ENCODE measurements around the gene PSMA2. TPM values are rescaled to one million over a fixed set of nuclear protein-coding genes. Genes with fewer than 3 reads are reported as not detected.

Gene PSMA2
- total and polyA plus RNA-seq, 4 donors: 24.8 to 221 (median 73.8) TPM

DNA sequence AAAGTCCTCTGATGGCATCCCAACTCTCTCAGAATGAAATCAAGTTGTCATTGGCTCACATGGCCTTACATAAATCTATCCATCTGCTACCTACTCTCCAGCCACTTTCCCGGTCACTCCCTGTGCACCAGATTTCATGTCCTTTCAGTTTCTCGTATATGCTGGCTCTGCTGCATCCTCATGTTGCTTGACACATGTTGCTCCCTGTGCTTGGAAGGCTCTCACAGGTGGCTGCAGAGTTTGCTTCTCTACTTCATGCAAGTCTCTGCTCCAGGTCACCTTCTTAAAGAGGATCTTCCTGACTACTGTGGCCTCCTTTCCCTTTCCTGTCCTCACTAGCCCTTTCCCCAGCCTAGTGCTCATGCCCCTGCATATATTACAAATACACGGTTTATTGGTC is 48.5 kb upstream of the PSMA2 start (continued):
- no peak for TF ChIP-seq NR2F2 (IDR thresholded peaks at IDR 0.05)
- no peak for TF ChIP-seq RXRA (IDR thresholded peaks at IDR 0.05)
- no peak for TF ChIP-seq JUND (IDR thresholded peaks at IDR 0.05)
- TF ChIP-seq, protein P1, sequence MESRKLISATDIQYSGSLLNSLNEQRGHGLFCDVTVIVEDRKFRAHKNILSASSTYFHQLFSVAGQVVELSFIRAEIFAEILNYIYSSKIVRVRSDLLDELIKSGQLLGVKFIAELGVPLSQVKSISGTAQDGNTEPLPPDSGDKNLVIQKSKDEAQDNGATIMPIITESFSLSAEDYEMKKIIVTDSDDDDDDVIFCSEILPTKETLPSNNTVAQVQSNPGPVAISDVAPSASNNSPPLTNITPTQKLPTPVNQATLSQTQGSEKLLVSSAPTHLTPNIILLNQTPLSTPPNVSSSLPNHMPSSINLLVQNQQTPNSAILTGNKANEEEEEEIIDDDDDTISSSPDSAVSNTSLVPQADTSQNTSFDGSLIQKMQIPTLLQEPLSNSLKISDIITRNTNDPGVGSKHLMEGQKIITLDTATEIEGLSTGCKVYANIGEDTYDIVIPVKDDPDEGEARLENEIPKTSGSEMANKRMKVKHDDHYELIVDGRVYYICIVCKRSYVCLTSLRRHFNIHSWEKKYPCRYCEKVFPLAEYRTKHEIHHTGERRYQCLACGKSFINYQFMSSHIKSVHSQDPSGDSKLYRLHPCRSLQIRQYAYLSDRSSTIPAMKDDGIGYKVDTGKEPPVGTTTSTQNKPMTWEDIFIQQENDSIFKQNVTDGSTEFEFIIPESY (IDR thresholded peaks at IDR 0.05): no peak
- no peak for TF ChIP-seq HNF4A (conservative IDR thresholded peaks at IDR 0.05)
- no peak for TF ChIP-seq FOXA1 (IDR thresholded peaks at IDR 0.05)
- no peak for TF ChIP-seq TAF1 (conservative IDR thresholded peaks at IDR 0.05)

DNA sequence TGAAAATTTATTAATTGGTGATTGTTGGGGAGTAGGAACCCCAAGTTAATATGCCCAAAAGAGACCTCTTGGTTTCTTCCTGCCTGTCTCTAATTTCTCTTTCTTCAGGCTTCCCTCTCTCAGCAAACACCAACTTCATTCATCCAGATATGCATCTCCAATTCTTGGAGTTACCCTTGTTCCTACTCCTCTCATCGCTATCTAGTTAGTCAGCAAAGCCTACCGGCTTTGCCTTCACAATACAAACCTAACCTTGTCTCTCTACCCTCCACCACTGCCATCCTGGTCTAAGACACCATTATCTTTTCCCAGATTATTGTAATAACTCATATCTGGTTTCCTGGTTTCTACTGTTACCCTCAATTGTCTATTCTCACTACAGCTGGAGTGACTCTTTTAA is 48.1 kb upstream of the PSMA2 start:
- Histone ChIP-seq H3K36me3 (ENCODE audit: control insufficient read depth in 4 of 4, insufficient read depth in 3 of 4, low read depth in 1 of 4, low read length in 3 of 4) (no peaks in the 10 kb centered on the region), H3K4me1 (ENCODE audit: control insufficient read depth in 4 of 4, insufficient read depth in 4 of 4, low read length in 3 of 4) (no peaks in the 10 kb centered on the region), H3K9ac (ENCODE audit: low read depth in 1 of 2, low read length in 2 of 2) (no peak overlapping the region), H3K4me3 (ENCODE audit: low read depth in 1 of 3, low read length in 3 of 3) (no peak overlapping the region), H3K9me3 (ENCODE audit: control insufficient read depth in 4 of 4, low read length in 3 of 4) (peaks cover 0 to 7% (median 0%) of the 10 kb centered on the region in 4 donors), H3K27me3 (ENCODE audit: control insufficient read depth in 4 of 4, insufficient read depth in 4 of 4, low read length in 3 of 4) (peaks cover 0 to 4% (median 0%) of the 10 kb centered on the region in 4 donors), H3K27ac (ENCODE audit: low read depth in 1 of 2, low read length in 2 of 2) (no peak overlapping the region)
- DNase-seq (ENCODE audit: low spot score): no peak
- WGBS: 71% methylated on average over 2 of the region's 2 CpGs
- no peak for TF ChIP-seq EGR1 (IDR thresholded peaks at IDR 0.05; ENCODE audit: low read depth in 2 of 2)
- TF ChIP-seq JUND (IDR thresholded peaks at IDR 0.05): no peak
- TF ChIP-seq NR2F2 (IDR thresholded peaks at IDR 0.05): no peak
- TF ChIP-seq HNF4G (IDR thresholded peaks at IDR 0.05): no peak
- TF ChIP-seq, protein P2, sequence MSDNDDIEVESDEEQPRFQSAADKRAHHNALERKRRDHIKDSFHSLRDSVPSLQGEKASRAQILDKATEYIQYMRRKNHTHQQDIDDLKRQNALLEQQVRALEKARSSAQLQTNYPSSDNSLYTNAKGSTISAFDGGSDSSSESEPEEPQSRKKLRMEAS (IDR thresholded peaks at IDR 0.05): no peak
- TF ChIP-seq, protein P3, sequence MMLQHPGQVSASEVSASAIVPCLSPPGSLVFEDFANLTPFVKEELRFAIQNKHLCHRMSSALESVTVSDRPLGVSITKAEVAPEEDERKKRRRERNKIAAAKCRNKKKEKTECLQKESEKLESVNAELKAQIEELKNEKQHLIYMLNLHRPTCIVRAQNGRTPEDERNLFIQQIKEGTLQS (IDR thresholded peaks at IDR 0.05): no peak
- no peak for TF ChIP-seq RXRA (IDR thresholded peaks at IDR 0.05)
- no peak for TF ChIP-seq YY1 (IDR thresholded peaks at IDR 0.05)
- no peak for TF ChIP-seq FOXA1 (IDR thresholded peaks at IDR 0.05)
- no peak for TF ChIP-seq SP1 (IDR thresholded peaks at IDR 0.05)
- TF ChIP-seq, protein P4, sequence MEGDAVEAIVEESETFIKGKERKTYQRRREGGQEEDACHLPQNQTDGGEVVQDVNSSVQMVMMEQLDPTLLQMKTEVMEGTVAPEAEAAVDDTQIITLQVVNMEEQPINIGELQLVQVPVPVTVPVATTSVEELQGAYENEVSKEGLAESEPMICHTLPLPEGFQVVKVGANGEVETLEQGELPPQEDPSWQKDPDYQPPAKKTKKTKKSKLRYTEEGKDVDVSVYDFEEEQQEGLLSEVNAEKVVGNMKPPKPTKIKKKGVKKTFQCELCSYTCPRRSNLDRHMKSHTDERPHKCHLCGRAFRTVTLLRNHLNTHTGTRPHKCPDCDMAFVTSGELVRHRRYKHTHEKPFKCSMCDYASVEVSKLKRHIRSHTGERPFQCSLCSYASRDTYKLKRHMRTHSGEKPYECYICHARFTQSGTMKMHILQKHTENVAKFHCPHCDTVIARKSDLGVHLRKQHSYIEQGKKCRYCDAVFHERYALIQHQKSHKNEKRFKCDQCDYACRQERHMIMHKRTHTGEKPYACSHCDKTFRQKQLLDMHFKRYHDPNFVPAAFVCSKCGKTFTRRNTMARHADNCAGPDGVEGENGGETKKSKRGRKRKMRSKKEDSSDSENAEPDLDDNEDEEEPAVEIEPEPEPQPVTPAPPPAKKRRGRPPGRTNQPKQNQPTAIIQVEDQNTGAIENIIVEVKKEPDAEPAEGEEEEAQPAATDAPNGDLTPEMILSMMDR (IDR thresholded peaks at IDR 0.05; ENCODE audit: low read depth, low read length, missing input control): no peak
- TF ChIP-seq, protein P1 (IDR thresholded peaks at IDR 0.05): no peak
- TF ChIP-seq RAD21 (IDR thresholded peaks at IDR 0.05): no peak
- TF ChIP-seq HNF4A (conservative IDR thresholded peaks at IDR 0.05): no peak
- TF ChIP-seq GABPA (IDR thresholded peaks at IDR 0.05 in 1 of 2, conservative IDR thresholded peaks at IDR 0.05 in 1 of 2): no peak
- TF ChIP-seq, protein P5, sequence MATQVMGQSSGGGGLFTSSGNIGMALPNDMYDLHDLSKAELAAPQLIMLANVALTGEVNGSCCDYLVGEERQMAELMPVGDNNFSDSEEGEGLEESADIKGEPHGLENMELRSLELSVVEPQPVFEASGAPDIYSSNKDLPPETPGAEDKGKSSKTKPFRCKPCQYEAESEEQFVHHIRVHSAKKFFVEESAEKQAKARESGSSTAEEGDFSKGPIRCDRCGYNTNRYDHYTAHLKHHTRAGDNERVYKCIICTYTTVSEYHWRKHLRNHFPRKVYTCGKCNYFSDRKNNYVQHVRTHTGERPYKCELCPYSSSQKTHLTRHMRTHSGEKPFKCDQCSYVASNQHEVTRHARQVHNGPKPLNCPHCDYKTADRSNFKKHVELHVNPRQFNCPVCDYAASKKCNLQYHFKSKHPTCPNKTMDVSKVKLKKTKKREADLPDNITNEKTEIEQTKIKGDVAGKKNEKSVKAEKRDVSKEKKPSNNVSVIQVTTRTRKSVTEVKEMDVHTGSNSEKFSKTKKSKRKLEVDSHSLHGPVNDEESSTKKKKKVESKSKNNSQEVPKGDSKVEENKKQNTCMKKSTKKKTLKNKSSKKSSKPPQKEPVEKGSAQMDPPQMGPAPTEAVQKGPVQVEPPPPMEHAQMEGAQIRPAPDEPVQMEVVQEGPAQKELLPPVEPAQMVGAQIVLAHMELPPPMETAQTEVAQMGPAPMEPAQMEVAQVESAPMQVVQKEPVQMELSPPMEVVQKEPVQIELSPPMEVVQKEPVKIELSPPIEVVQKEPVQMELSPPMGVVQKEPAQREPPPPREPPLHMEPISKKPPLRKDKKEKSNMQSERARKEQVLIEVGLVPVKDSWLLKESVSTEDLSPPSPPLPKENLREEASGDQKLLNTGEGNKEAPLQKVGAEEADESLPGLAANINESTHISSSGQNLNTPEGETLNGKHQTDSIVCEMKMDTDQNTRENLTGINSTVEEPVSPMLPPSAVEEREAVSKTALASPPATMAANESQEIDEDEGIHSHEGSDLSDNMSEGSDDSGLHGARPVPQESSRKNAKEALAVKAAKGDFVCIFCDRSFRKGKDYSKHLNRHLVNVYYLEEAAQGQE (IDR thresholded peaks at IDR 0.05): no peak
